Measurements from ENCODE around the gene QRFP.

DNA sequence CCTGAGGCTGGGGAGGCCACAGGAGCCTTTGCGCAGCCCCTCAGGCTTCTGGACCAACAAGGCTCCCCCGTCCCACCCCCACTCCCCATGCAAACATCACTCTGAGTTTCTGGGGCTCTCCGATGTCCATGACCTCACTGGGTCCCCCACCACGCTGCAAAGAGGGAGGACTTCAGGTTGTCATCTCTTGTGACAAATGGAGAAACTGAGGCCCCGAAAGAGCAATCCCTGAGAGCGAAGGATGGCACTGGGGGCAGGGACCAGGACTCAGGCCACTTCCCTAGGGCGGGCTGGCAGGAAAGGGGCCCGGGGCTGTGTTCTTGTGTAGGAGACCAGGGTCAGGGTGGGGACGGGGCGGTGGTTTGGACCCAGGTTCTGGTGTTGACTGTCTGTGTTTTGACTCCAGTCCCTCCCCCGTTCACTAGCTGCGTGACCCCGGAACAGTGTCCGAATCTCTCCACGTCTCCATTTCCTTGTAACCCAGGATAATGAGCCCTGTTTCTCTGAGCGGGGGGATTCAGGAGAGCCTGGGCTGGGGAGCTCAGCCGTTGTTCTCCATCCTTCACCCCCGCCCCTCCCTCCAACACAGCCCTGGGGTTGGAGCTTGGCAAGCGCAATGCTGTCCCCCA, 28.6 kb upstream of the QRFP start:
- TF ChIP-seq CTCF (IDR thresholded peaks at IDR 0.05) (no peak), POLR2A (IDR thresholded peaks at IDR 0.05; ENCODE audit: low read depth) (no peak)

Data from esophagus muscularis mucosa (tissue), 3 donors.